HG02840 (cell line): ENCODE data around the gene PTGER4.

Experiments
- ATAC-seq: cut with Tn5 transposase; IDR thresholded peaks from one replicate; pipeline ENCODE4 v1.9.1; 2021; ENCODE audit warnings: mild to moderate bottlenecking, moderate library complexity, moderate number of reproducible peaks; ENCODE audit not compliant: unreplicated experiment, low FRiP score

Gene PTGER4

DNA sequence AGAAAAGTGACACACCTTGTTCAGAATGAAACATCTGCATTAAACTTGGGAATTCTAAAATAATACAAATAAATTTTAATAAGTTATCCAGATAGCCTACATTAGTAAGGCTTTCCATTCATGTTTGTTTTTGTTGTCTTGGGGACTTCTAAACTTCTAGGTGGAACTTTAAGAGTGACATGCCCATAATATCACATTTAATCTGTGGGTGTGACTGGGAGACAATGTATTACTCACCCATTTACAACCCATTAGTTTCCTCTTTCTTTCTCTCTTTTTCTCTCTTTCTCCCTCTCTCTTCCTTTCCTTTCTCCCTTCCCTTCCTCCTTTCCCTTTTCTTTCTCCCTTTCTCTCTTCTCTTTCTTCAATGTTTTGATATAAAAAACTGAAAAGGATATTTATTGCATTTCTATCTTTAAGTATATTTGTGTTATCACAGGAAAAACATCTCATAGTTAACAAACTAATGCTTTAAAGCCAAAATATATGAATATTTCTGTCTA, 12.5 kb upstream of the PTGER4 start:
- no peak for ATAC-seq

DNA sequence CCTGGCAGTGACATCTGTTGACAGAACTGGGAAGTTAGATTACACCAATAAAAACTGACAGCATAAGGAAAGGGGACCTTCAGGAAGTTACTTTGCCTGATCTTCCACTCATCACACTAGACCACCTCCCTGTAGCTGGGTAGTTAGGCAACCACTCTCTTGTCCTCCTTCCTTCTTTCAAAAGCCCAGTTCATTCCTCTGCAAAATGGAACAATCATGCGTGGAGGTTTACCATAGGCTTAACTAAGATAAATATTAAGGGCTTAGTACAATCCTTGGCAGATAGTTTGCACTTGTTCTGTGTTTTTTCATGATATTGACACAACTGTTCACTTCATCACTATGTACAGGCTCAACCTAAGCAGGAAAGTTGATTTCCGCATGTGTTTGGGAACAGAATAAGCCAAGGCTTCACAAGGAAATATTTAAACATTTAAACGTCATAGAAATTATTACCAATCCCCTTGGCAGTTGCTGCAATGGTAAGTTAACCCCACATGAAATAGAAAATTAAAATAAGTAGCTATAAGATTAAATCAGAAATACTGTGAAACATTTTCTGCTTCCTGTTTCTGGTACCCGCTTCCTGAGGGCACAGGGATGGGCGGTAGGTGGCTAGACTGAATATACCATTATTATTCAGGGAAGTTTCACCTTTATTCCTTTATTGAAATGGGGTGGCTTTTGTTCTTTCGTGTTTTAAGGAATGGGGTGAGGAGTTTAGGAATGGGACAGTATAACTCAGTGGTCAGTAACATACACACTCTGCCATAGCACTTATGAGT, 9.9 kb upstream of the PTGER4 start:
- no peak for ATAC-seq

DNA sequence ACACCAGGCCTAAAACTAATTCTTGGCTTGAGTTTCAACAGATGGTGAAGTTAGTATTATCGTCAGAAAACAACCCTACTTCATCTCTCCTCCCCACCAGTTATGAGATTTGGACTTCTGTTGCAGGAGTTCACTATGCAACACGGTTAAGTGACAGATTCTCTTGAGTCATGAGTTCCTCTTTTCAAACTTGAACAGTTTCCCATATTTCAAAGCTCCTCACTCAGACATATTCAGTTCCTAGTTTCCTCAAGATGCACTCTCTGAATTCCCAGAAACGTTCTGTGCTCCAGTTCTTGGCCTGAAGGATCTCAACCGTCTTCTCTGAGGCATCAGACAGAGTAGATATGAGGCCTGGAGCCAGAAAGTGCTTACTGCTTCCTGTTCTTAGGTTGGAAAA, 7.3 kb upstream of the PTGER4 start:
- ATAC-seq = no peak

DNA sequence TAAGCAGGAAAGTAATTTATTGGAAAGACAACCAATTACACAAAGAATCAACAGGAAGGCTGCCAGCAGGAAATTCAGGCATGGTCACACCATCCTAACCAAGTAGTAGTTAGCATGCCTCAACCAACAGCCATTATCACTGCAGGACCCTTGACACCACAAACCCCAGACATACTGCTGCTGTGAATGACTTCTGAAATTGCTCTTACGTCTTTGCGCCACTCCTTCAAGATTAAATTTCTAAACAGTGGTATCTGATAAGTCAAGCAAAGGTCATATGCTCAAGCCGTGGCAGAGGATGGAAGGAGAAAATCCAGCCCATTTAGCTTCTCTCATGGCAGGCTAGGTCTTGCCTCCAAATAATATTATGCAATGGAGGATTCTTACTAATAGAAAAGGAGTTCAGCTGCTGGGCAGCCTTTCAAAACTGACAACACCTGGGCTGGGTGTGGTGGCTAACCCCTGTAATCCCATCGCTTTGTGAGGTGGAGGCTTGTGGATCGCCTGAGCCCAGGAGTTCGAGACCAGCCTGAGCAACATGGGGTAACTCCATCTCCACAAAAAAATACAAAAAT, 5.0 kb upstream of the PTGER4 start:
- no peak for ATAC-seq

DNA sequence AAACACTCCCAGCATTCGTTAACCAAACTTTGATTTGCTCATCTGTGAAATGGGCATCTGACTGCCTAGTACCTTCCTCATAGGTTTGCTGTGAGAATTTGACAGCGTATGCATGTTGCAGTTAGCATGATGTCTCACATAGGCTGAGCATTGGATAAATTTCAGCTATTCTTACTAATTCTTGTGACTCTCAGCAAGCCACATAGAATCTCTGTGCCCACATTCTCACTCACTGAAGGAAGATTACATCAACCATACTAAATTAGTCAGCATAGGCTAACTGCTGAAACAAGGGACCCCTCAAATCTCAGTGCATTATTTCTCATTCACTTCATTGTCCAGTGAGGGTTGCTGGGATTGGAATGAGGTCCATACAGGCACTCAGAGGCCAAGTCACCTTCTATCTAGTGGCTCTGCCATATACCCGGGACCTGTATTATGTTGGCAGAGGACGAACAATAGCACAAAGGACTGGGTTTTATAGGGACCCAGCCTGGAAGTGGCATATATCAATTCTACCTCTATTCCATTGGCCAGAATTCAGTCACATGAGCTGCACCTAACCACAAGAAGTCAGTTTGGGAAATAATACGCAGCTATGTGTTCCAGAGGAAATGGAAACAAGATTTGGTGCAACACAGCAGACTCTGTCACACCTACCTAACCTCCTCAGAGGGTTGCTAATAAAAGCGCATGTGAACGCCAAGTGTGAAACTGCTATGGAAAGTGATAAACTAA, 4.2 kb upstream of the PTGER4 start:
- no peak for ATAC-seq

DNA sequence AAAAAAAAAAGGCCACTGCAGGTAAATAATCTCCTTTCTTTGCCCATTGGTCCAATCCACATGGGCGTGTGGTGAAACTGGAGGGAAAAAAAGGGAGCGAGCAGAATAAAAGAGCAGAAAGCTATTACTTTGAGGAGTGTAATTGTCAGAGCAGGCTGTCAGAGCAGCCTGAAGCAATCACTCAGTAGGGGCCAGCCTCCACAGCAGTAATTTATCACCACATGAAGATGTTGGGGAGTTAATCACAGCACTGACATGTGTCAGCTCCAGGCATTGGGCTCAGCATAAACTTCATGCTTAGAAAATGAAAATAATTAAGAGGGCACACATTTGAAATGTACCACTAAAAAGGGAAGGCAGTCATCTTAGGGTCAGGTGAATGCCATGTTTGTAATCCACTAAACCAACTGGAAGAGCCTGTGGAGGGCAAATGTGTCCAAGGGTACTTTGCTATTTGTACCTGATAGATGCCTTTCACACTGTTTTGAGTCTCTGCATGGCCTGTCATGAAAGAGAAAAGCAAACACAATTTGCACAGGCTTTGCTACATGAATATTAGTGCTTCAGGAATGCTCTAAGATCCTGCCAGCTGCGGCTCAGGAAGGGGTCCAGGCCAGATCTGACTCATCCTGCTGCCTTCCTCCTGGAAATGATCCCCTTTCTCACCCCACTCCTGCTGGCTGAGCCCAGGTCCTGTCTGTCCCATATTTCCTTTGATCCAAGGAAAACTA, 2.9 kb upstream of the PTGER4 start:
- no peak for ATAC-seq

DNA sequence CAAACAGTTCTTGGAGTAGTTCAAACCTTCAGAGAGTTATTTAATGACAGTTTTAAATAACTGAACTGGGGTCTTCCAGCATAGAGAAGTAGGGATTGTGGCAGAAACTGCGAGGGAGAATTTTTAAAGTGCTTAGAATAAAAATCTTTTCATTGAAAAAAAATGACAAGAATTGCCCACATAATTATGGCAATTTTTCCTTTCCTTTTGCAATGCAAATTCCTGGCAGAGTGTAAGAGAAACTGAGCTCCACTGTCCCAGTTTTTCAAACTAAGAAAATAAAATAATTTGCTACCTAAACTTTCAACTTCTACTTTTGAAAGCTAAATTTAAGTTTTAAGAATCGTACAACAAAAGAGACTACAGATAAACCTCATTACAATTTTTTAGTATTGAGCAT, 2.3 kb upstream of the PTGER4 start:
- no peak for ATAC-seq

DNA sequence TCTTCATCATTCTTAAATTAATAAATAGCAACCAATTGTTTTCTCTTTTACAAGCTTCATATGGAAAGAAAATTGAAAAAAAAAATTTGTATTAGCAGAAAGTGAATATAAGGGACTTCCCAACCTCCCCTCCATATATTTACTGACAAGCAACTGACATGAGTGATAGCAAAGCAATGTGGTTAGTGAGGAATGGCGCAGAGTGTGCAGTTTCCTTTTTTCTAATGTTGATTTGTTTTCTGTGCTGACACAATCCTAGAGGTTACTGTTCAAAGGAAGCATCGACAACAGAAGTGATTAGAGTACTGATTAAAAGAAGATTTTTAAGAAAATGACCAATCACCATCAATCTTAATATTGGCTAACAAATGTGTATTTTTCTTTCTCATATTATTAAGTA, 1.7 kb upstream of the PTGER4 start:
- no peak for ATAC-seq

DNA sequence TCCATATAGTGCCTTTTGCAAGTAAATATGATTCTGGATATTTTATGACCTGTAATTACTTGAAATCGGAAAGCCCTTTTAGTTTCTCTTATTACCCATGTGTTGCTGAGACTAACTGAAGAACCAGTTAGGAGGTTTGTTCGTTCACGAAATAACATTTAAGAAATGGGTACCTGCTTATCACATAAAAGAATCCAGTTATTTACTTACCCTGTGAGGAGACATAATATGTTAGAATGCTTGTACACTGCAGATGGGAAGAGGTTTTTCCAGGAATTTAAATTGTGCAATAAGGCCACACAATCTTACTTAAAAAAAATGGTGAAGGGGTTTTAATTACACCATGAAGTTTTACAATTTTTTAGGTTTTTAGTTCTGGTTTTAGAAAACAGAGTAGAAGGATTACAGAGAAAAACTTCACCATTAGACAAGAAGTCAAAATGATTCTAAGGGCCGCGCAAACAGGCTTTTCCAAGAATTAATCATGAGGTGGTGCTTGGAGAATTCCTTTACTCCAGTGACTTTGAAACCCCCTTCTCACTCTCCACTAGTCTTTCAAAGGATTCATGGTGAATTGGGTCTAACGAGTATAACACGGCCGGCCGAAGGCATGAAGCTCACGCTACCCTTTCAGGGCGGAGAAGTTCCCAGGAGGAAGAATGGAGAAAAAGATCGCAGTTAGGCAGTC, 1.1 kb upstream of the PTGER4 start:
- no peak for ATAC-seq

DNA sequence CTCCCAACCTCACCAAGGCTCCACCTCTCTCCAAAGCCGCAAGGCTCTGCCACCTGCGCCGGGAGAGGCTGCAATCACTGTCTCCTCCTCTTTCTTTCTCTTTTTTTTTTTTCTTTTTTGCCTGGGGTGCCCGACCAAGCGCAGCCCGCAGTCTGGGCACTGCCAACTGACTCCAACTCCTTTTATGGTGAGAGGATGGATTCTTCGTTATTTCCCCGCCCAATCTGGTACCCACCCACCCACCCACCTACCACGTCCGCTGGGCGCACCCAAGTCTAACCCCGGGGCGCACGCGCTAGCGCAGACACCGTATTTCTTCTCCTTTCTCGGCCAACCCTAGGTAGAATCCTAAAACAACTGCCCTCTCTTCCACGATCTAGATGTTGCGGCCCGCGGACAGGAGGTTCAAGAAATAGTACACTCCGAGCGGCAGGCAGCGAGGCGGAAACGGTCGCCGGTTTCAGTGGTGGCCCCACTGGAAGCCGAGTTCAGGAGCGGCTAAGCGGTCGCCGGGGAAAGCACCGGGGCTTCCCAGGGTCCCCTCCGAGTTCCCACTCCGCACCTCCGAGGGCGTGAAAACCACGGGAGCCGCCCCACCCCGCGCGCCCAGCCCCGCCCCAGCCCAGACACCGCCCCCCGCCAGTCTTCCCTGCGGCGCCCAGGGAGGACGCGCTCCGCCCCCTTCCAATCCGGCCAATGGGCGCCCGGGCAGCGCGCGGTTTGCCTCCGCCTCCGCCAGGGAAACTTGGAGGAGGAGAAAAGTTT, 385 bp upstream of the PTGER4 start:
- ATAC-seq = peak; percentile 75

DNA sequence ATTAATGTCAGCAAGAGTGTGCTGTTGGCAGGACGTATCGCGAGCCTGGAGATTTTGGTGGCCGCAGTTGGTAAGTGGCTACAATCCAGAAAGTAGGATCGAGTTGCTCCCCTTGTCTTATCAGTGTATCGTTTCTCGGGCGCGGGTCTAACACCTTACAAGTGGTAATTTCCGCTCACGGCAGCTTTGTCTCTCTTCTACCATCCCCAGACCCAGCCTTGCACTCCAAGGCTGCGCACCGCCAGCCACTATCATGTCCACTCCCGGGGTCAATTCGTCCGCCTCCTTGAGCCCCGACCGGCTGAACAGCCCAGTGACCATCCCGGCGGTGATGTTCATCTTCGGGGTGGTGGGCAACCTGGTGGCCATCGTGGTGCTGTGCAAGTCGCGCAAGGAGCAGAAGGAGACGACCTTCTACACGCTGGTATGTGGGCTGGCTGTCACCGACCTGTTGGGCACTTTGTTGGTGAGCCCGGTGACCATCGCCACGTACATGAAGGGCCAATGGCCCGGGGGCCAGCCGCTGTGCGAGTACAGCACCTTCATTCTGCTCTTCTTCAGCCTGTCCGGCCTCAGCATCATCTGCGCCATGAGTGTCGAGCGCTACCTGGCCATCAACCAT, 1.1 kb downstream of the PTGER4 start:
- no peak for ATAC-seq

DNA sequence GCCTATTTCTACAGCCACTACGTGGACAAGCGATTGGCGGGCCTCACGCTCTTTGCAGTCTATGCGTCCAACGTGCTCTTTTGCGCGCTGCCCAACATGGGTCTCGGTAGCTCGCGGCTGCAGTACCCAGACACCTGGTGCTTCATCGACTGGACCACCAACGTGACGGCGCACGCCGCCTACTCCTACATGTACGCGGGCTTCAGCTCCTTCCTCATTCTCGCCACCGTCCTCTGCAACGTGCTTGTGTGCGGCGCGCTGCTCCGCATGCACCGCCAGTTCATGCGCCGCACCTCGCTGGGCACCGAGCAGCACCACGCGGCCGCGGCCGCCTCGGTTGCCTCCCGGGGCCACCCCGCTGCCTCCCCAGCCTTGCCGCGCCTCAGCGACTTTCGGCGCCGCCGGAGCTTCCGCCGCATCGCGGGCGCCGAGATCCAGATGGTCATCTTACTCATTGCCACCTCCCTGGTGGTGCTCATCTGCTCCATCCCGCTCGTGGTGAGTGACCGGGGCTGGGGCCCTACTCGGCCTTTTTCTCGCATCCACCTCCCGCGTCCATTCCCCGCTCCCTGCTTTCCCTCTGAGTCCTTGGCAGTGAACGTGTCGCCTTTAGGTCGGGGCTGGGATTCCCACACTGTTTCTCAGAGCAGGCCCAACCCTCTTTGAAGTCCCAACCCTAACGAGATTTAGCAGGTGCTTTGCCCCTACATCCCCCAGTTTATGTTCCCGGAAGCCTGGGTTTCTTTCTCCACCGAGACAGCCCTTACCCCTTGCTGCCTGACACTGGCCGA, 1.8 kb downstream of the PTGER4 start:
- no peak for ATAC-seq

DNA sequence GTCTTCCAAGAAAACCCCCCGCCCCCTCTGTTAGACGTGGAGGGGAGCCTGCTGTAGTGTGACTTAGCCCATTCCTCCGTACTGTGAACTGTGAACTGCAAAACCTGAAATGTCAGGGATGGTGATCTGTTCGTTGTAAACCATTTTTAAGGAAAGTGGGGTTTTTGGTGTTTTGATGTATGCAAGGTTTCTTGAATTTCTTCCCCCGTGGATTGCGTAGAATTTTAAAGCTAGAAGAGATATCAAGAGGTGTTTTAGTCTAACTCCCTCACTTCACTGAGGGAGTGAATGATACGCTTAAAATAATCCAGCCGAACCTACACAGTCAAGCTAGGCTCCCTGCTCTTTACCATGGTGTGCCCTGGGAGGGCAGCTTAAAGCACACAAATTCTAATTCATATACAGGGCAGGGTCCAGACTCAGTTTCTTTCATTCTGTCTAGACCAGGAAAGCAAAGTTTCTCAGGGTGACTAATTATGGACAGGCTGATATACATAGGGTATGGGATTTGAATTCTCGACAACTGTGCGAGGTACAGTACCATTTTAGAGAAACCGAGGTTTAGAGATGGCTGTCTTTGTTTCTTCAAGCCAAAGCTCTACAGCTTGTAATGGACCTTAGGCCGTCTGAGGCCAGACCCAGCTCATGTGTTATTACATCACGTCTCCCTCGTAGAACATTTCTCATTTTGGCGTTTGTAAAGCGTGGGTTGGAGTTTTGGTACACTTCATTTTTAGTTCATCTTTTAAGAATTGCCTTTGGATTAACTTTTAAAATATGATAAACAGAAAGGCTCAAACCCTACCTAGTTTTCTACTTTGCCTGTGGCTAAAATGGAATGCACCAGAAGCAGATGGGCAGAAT, 2.7 kb downstream of the PTGER4 start:
- no peak for ATAC-seq

DNA sequence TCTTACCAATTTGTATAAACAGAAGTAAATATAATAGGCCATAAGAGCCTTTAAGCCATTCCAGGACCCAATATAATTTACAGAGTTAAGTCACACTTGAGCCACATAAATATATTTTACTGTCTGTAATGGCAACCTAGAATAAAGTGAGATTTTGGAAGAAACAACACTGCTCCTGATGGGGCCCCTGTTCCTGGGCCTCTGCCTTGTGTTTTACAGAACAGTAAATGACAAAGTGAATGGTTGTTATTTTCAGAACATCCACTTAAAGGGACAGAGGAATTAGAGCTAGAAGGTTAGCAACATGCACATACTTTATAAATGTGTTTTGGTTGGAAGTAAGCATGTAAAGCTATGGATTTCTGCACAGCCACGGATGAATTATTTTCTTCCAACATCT, 3.6 kb downstream of the PTGER4 start:
- no peak for ATAC-seq

DNA sequence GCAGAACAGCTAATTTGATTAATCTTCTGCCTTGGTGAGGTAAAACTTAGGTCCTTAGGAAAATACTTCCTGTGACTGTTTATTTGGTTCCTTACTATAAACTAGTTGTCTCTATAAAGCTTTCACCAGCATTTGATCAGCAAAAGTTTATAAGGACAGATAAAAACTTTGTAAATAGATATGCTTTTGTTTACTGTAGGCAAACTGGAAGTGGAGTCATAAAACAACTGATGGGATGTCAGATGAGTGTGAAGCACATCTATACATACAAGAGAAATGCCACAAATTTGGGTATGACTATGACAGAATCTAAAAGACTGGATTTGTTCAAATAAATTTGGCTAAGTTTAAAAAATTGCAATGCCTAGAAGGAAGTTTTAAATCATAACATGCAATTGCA, 5.5 kb downstream of the PTGER4 start:
- no peak for ATAC-seq

DNA sequence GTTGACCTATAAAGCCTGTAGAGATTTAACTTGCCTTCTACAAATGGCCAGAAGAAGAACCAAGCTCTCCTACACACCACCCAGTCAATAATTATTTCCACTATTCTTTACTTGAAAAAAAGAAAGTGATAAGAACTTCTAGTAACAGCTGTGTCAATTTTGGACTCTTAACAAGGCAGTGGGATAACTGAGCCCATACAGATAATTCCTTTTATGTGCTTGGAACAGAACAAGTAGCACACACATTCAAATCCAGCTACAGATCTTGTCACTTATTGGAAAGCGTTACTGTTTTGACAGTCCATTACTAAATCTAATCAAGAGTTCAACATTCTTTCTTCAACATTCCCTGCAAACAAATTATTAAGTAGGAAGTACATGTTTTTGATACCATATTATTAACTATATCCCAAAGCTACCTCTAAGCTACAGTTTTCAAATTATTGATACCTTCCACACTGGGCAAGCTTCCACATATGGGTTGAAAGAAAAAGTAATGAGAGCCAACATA, 6.3 kb downstream of the PTGER4 start:
- no peak for ATAC-seq

DNA sequence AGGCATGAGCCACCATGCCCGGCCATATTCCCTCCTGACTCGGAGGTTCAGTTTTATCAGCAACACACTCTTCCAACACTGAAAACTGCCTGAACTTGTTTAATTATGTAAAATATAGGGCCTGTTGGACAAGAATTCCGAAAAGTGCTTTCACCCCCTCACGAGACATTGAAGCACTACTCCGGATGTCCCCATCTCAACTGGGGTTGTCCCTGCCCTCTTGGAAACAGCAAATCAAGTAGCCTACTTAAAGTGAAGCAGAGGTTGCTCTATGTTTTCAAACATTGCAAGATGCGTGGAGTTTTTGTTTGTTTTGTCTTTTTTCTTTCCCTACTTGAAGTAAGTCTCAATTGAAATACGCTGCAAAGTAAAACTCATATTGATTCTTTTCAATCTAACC, 7.6 kb downstream of the PTGER4 start:
- no peak for ATAC-seq
